Astrocyte of the cerebellum (primary cell): Measurements from ENCODE around the gene NRAS.
A peak's percentile ranks its signal among the peaks of the same experiment; 100 is the strongest.

Source experiments
- DNase-seq: peaks from one replicate; pipeline ENCODE4 v3.0.0-alpha.2; 2011; ENCODE audit warnings: low read depth
- H3K4me3 ChIP-seq: 2 replicates; pipeline ENCODE4 v1.5.1; 2011; ENCODE audit warnings: mild to moderate bottlenecking, low read depth, low read length, moderate library complexity
- CTCF ChIP-seq: IDR thresholded peaks from 2 replicates; pipeline ENCODE4 v1.5.1; 2012; ENCODE audit warnings: low read length, low read depth, moderate library complexity, mild to moderate bottlenecking; ENCODE audit errors: missing control alignments
- in situ Hi-C: cut with HindIII; loops from 2 replicates; pipeline ENCODE4 v1.10.0; 2017; ENCODE audit warnings: low sequenced_read_pairs

NRAS gene

GRCh38 chr1:114702737-114703136, 13.8 kb downstream of the NRAS start:
- no peak overlapping the region for H3K4me3 ChIP-seq
- no peak for TF ChIP-seq CTCF
- in situ Hi-C loops, result no loop called here
- DNase-seq, result no peak

GRCh38 chr1:114701931-114702330, 14.6 kb downstream of the NRAS start:
- H3K4me3 ChIP-seq, result no peak overlapping the region
- TF ChIP-seq CTCF, result no peak
- no peak for DNase-seq
- in situ Hi-C loops, result no loop called here

GRCh38 chr1:114700036-114700600, 16.5 kb downstream of the NRAS start:
- no peak for TF ChIP-seq CTCF
- in situ Hi-C loops, result no loop called here
- no peak overlapping the region for H3K4me3 ChIP-seq
- peak; percentile 29 for DNase-seq

- DNase-seq, result no peak
- in situ Hi-C loops, result no loop called here
- no peak overlapping the region for H3K4me3 ChIP-seq
- no peak for TF ChIP-seq CTCF
These were observed 19.8 kb downstream of the NRAS start for GRCh38 chr1:114696810-114697209.

- H3K4me3 ChIP-seq, result no peak within 1 kb of the TSS
- in situ Hi-C loops, result no loop called here
- no peak for TF ChIP-seq CTCF
- no peak for DNase-seq
These were observed 21.0 kb downstream of the NRAS start, which contains the start of gene AMPD1 for GRCh38 chr1:114695430-114696058. AMPD1 (minus strand) TSS chr1:114695546; CDS start chr1:114695471, 75 bp downstream.

GRCh38 chr1:114694540-114695310, 21.8 kb downstream of the NRAS start:
- in situ Hi-C loops, result no loop called here
- H3K4me3 ChIP-seq, result no peak overlapping the region
- no peak for DNase-seq
- no peak for TF ChIP-seq CTCF
